ENCODE results near the gene IGF2BP2.

DNA sequence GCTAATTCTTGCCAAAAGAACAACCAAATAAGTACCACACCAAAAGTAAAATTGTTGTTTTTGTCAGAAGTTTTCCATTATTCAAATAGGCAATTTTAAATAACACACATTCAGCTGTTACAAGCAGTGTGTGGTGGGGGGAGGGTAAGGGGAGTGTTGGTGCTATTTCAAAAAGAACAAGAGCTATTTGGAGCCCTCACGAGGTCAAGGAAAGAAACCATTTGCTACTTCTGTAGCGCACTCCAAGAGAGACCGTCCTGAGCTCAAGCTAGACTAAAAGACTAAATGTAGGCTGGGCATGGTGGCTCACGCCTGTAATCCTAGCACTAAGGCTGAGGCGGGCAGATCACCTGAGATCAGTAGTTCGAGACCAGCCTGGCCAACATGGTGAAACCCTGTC is 21.2 kb upstream of the IGF2BP2 start:
- TF ChIP-seq BHLHE40 (IDR thresholded peaks at IDR 0.05; ENCODE audit: low read depth, low read length) (no peak), CBX2 (IDR thresholded peaks at IDR 0.05; ENCODE audit: borderline replicate concordance, low read depth) (no peak), MAFK (IDR thresholded peaks at IDR 0.05; ENCODE audit: partially characterized antibody) (no peak)
- TF ChIP-seq, protein P1, sequence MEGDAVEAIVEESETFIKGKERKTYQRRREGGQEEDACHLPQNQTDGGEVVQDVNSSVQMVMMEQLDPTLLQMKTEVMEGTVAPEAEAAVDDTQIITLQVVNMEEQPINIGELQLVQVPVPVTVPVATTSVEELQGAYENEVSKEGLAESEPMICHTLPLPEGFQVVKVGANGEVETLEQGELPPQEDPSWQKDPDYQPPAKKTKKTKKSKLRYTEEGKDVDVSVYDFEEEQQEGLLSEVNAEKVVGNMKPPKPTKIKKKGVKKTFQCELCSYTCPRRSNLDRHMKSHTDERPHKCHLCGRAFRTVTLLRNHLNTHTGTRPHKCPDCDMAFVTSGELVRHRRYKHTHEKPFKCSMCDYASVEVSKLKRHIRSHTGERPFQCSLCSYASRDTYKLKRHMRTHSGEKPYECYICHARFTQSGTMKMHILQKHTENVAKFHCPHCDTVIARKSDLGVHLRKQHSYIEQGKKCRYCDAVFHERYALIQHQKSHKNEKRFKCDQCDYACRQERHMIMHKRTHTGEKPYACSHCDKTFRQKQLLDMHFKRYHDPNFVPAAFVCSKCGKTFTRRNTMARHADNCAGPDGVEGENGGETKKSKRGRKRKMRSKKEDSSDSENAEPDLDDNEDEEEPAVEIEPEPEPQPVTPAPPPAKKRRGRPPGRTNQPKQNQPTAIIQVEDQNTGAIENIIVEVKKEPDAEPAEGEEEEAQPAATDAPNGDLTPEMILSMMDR (IDR thresholded peaks at IDR 0.05): no peak

All from A549 (cell line).